GM19397 (cell line): ENCODE results near the gene EPHA5.

ENCODE experiments used
- ATAC-seq: cut with Tn5 transposase; IDR thresholded peaks from one replicate; pipeline ENCODE4 v1.9.1; 2021; ENCODE audit warnings: mild to moderate bottlenecking, moderate library complexity; ENCODE audit not compliant: unreplicated experiment

Gene EPHA5

DNA sequence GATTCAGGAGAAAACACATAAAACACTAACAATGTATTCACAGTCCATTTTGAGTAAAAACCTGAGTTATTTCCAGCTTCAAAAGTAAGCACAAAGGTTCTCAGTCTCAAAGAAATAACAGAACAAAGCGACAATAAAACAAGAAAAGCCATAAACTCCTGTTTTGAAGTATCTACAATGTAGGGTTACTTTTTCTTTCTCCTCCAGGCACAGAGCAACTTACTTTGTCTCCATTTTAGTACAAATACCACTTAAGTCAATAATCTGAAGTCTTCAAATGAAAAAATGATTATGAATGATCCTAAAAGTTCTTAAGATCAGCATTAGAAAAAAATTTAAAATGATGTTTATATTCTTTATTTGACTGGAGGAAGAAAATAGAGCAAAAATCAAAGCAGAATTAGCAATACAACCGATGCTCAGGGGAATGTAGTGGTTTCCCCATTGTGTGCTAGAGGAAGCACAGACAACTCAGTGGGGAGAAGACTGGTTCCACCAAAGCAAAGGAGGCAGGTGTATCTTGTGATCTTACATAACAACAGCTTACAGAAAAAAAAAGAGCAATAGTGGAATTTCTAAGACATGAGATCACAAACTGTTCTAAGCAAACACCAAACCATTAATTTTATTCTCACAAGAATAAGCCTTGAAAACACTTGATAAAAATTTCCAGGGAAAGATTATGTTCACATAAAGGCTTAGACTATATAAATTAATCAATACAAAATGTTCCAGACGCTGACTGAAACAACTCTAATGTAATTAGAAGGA lies 35.1 kb downstream of the EPHA5 start:
- no peak for ATAC-seq

DNA sequence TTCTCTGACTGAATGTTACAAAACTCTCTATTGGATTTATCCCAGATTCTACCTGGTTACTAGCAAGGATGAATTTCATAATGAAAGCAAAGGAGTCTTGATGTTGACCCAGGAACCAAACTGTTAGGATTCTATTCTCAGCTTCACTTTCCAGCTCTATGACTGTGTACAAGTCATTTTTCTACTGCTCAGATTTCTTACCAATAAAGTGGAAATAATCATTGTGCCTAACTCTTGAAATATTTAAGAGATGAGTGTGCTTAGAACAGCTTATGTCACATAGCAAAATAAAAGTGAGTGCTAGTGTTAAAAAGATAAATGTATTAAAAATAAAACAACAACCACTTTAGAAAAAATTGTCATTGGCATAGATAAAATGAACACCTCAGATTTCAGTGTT lies 45.6 kb downstream of the EPHA5 start:
- no peak for ATAC-seq

DNA sequence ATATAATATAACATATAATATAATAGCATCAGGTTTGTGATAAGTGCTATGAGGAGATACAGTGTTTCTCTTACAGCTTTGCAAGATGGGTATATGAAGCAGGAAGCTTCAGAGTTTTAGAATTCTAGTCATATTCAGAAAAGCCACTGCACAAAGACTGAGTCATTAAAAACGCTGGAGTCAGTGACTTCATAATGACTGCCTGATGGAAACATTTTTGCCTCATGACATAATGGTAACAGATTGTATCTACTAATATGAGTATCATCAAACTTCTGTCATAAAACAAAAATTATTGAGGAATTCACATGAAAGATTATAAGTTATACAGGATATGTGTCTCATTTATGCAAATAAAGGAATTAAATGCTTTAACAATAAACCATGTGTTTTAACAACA lies 46.8 kb downstream of the EPHA5 start:
- no peak for ATAC-seq

DNA sequence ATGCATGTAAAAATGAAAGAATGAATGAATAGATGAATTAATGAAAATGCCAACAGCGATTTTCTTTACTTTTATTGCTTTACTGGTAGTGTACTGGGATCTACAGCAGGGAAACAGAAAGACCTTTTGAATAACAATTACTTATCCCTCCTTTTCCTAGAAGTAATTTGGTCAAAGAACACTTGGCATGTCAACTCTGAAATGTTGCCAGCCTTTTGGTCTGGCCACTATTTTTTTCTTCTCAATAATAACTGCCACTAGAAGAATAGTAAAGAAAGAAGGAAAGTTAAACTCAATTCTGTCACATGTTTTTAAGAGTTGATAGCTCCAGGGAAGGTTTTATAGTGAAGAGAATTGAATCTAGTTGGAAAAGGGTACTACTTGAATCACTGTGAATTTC lies 52.9 kb downstream of the EPHA5 start:
- ATAC-seq: no peak

DNA sequence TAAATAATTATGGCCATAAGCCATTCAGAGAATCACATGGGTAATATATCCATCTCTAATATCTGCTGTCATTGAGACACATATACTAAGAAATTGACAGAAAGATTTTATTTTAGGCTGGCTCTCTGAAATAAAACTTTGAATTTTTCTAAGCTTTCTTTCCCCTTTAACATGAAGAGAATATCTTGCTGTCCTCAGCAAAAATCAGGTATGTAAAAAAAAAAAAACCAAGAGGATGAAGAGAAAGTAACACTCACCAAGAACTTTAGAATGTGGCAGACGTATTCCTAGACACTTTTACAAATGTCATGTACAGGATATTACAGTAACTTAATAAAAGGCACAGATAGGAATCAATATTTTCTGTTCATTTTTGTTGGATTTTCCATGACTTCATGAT lies 65.8 kb downstream of the EPHA5 start:
- no peak for ATAC-seq

DNA sequence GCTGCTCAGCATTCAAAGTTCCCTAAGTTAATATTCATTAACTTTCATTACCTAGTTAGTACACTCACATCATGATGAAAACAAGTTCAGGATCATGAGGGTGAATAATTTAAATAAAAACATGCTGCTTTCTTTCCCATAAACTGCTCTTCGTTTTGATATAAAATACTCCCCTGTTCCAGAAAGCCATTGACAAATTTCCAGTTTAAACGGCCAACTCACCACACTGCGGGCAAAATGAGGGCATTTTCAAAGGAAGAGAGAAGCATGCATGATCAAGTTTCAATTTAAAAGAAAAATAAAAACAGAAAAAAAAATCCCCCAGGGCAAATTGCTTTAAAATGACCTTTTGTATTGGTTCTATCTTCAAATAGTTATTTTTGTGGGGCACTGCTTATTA lies 69.6 kb downstream of the EPHA5 start:
- no peak for ATAC-seq

DNA sequence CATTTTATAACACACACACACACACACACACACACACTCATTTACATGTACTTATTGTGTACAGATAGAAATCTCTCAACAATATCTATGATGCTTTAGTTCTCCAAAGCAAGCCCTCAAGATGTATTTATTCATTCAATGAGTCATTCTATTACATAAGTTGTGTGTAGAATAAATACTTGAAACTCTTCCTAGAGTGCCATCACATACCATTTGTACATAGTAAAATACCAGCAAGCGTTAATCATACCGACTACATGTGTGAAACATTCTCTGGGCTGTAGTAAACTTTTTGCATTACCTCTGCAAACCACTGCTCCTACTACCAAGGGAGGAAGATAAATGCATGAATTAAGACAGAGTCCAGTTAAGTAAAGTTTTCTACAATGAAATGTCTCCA lies 70.9 kb downstream of the EPHA5 start:
- no peak for ATAC-seq

DNA sequence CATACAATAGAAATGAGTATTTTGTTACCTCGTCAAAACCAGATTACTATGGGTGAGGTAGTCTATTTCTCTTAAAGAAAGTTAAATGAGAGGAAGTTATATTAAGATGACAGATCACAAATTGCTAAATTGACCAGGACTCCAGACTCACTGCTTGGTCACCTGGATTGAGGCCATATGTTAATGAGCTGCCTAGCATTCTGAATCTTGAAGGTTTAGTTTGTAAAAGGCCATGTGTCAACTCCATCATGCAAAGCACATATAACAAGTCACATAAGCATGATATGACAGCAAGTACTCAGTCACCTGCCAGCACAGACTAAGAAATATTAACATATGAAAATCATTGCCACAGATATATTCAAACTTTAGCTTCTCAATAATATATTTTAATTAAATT lies 72.6 kb downstream of the EPHA5 start:
- no peak for ATAC-seq

DNA sequence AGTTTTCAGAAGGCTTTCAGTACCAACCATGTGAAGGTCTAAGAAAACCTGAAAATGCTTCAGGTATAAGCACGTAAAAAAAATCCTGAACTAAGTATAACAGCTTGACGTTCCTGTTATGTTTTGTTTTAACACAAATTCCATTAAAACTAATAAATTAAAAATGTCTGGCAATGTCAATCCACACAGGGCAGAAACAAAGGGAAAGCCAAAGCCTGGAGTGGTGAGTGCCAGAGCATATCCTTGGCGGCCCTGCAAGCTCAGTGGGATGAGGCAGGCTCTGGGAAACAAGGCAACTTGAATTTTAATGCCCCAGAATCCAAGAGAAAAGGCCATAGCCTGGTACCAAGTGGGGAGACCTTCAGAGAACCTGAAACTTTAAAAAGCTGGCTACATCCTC lies 78.2 kb downstream of the EPHA5 start:
- ATAC-seq: no peak

DNA sequence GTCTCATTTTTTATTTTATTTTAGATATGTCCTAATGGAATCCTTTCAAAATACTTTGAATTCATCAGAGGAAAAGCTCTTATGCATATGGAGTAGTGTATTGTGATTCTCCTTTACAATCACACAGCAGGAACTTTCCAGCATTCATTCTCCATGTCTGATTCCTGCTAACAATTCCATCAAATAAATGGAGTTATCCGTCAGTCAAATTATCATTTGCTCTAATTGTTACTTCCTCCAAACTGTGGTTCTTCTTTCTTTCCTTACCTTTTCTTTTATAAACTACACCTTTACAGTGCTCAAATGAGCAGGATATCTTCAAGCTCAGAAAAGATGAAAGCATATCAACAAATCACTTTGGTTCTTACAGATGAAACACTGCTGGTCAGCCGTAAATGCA lies 80.4 kb downstream of the EPHA5 start:
- no peak for ATAC-seq

DNA sequence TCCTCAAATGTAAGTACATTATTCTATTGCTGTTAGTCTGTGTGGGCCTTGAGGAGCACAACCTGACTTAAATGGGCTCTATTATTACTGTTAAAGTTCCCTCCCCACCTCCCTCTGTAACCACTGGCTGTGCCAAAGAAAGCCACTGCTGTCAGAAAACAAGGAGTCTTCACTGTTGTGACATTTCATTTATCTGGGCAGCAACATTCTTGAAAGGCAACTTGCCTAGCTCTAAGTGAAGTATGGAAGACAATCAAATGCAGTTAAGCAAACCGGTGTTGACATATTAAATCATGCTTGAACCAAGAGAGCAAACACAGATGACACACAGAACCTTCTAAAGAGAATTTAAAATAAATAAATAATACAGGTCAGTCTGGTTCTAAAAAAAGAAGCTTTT lies 81.0 kb downstream of the EPHA5 start:
- no peak for ATAC-seq

DNA sequence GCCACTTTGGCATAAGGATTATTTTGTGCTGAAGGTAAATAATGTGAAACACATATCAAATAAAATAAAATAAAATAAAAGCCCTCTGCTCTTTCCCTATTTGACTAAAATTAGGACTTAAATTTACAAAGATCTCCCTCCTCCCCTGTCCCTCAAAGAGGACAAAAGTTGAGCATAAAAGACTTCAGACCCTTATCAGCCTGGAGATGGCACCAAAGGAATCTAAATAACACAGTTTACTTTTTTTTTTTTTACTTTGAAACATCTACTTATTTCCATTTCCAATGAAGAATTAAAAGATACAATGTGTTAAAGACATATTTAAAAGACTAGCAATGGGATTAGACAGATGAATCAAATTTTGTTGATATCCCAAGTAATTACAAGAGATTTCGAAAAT lies 89.7 kb downstream of the EPHA5 start:
- ATAC-seq: no peak

DNA sequence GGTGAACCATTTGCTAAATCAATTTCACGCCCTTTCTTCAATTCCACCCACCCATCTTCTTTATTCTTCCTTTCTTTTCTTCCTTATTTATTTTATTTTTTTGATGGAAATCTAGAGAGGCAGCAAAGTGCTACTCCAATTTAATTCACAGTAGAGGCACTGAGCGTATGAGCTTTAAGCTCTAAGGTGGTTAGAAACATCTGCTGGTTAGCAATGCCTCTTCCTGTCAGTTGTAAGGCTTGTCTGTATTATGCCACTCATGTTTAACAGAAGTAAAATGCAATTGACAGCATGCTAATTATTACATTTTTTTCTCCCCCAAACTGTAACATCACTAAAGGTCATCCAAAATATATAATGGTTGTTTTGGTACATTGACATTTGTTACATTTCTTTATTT lies 103.8 kb downstream of the EPHA5 start:
- no peak for ATAC-seq

DNA sequence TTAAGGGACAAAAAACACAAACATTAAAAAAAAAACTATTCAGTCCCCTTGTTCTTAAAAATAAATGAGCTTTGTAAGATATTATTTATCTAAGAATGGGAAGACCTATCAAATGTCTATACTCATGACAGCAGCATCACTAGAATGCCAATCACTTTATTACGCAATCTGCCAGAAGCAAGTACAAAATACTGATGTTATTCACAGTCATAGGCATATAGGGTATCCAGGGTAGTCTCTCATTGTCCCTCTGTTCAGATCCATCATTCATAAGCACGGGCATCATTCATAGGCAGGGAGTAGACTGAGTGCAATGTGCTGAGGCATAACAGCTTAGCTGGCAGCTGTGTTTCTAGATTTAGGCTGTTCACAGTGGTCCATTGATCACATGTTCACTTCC lies 109.1 kb downstream of the EPHA5 start:
- ATAC-seq: no peak

DNA sequence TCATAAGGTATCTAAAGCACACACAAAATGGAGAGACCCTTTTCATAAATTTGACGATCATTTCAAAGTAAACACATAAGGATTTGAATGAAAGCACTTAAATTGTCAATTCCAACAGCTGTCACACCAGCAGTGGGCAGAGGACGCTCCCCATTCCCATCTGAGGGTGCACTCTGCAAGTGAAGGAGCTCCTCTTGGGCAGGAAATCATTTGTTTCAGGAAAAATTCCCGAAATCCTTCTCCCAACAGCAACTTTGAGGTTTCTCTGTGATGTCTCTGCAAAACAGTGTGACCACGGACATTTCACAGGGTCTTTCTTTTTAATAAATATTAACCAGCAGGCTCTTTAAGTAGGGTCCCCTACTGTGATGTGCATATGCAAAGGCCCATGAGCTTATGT lies 111.0 kb downstream of the EPHA5 start:
- no peak for ATAC-seq

DNA sequence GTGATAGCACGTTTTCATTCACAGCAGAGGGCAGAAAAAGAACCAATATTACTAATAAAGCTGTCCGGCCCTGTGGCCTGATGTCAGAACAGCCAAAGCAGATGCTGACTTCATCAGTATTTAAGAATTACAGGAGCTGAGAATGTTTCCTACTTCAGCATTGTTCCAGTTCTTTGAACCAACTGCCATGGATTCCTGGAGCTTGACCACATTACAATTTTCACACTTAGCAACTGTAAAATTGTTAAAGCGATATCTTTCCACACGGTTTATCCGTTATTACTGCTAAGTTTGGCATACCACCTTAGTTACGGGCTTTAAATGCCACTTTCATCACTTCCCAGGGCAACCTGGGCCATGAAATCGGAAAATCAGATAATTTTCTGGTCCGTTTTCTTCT lies 118.2 kb downstream of the EPHA5 start:
- no peak for ATAC-seq

DNA sequence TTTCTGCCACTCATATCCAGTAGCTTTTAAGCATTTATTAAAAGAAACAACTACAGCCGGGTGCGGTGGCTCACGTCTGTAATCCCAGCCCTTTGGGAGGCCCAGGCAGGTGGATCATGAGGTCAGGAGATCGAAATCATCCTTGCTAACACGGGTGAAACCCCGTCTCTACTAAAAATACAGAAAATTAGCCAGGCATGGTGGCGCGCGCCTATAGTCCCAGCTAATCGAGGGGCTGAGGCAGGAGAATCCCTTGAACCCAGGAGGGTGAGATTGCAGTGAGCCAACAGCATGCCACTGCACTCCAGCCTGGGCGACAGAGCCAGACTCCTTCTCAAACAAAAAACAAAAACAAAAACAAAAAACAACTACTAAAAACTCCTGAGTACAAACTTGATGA lies 119.8 kb downstream of the EPHA5 start:
- no peak for ATAC-seq

DNA sequence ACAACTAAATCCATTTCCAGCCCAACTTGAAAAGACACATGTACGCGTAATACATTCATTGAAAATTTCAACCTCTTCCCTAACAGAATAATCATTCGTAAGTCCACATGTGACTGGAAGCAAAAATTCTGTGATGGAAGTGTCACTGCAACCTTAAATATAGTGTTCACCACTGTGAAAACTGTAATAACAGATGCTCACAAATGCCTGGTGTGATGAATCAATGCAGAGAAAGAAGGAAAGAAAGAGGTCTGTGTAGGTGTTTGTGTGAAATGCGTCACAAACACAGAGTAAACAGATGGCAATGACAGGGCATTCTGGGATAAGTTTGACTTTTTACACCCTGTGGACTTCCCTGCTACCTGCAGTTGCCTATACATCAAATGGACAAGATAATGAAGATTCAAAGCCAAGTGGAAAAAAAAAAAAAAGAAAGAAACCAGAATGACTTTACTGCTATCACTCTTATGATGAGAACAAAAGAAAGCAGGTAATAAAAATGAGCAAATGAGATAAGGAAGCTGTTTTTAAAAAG lies 123.3 kb downstream of the EPHA5 start:
- ATAC-seq: no peak

DNA sequence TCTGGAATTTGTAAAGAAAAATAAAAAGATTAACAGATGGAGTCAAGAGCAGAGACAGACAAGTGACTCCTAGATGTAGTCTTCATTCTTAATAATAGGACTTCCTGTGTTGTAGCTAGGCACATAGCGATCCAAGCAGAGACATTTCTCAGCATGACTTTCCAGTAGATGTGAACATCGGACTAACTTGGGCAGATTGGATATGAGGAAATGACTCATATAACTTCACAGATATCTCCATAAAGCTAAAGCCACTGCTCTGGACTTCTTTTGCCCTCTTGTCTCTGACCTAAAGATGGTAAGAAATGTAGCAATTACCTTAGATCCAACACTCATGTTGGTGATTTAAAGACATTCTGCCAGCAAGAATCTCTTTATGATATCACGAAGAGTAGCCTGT lies 131.7 kb downstream of the EPHA5 start:
- ATAC-seq: no peak

DNA sequence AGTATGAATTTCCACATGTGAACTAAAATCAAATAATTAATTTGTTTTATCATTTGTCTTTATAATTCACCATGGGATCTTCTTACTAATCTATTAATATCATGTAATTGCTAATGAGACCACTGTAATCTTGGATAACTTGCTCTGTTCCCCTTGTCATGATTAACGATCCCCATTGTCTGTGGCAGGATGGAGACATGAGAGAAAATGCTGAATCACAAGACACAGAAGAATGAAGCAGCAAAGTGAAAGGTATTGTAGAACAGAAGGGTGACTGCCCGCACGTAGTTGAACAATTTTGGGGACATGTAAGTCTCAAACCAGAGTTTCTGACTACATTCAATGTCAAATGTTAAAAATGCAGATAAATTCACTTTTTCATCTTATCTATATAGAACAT lies 135.2 kb downstream of the EPHA5 start:
- no peak for ATAC-seq

DNA sequence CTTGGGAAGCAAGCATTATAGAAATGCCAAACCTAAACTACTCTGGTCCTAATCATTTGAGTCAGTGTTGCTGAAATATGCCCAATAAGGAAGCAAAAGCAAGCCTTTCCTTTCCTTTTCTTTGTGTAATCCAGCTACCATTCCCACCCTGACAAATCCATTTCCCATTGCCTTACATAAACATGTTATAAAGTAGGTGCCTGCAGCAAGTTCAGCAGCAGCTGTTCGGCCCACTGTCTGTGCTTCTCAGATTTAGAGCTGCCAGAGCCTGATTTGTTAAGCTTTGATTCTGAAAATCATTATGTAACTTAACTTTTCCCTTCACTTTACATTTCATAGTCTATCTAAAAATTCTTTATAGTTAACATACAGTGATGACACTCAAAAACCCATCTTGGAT lies 148.6 kb downstream of the EPHA5 start:
- no peak for ATAC-seq

DNA sequence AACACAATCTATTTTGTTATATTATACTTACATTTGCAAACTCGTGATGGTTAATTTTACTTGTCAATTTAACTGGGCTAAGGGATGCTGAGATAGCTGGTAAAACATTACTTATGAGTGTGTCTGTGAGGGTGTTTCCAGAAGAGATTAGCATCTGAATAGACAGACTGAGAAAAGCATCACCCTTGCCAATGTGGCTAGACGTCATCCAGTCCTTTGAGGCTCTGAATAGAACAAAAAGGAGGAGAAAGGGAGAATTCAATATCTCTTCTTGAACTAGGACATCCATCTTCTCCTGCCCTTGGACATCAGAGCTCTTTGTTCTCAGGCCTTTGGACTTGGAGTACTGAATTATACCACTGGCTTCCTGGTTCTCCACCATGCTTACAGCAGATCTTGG lies 154.6 kb downstream of the EPHA5 start:
- no peak for ATAC-seq

DNA sequence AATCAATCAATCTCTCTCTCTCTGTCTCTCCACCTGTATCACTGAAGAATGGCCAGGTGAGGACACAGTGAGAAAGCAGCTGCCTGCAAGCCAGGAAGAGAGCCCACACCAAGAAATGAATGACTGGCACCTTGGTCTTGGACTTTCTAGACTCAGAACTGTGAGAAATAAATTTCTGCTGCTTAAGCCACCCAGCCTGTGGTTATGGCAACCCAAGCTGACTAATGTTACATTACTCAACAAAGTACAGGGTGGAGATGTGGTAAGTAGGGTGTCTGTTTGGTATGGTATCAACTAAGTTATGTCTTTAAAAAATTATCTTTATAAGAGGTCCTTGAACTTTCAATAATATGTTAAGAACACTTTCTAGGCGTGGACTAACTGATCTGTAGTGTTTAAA lies 159.3 kb downstream of the EPHA5 start:
- ATAC-seq: no peak
